Measurements from ENCODE around the gene CTBP1. TPM values are rescaled to one million over a fixed set of nuclear protein-coding genes. Genes with fewer than 3 reads are reported as not detected.

The CTBP1 gene
- polyA plus RNA-seq, 3 donors: 21.3 to 226 (median 42.1) TPM

DNA sequence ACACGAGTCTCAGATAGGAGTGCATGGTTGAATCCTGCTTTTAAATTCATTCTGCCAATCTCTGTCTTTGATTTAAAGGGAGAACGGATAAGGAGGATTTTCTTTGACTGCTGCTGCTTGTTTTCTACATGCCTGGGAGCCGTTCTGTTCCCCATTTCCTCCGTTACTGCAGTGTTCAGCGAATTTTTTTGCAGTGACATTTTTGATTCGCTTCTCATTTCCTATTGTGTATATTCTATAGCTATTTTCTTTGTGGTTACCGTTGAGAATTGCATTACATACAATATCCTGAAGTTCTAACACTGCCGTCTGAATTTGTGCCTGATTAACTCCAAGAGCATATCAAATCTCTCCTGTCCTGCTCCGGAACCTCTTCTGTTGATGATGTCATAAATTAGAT lies 25.9 kb upstream of the CTBP1 start:
- no peaks in the 10 kb centered on the region for H4K20me1 ChIP-seq (ENCODE audit: insufficient read depth, low read length)
- H2AFZ ChIP-seq (ENCODE audit: insufficient read depth, low read depth, low read length, poor library complexity, severe bottlenecking): no peak overlapping the region
- TF ChIP-seq, protein P1, sequence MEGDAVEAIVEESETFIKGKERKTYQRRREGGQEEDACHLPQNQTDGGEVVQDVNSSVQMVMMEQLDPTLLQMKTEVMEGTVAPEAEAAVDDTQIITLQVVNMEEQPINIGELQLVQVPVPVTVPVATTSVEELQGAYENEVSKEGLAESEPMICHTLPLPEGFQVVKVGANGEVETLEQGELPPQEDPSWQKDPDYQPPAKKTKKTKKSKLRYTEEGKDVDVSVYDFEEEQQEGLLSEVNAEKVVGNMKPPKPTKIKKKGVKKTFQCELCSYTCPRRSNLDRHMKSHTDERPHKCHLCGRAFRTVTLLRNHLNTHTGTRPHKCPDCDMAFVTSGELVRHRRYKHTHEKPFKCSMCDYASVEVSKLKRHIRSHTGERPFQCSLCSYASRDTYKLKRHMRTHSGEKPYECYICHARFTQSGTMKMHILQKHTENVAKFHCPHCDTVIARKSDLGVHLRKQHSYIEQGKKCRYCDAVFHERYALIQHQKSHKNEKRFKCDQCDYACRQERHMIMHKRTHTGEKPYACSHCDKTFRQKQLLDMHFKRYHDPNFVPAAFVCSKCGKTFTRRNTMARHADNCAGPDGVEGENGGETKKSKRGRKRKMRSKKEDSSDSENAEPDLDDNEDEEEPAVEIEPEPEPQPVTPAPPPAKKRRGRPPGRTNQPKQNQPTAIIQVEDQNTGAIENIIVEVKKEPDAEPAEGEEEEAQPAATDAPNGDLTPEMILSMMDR (IDR thresholded peaks at IDR 0.05): no peak
- Mint-ChIP-seq H3K27ac (no peak overlapping the region), H3K4me3 (peak overlapping the region in 1 of 2 donors; percentile 62), H3K36me3 (no peaks in the 10 kb centered on the region), H3K4me1 (peaks cover 8% of the 10 kb centered on the region), H3K9me3 (peaks cover 0 to 10% (median 3%) of the 10 kb centered on the region in 7 donors), H3K27me3 (ENCODE audit: low read depth in 3 of 3) (no peaks in the 10 kb centered on the region)
- no peak overlapping the region for H3K27ac ChIP-seq (ENCODE audit: low read depth in 1 of 2, low read length in 2 of 2)
- DNase-seq: no peak
- 50% methylated on average over 1 of the region's 9 CpGs for WGBS (ENCODE audit: insufficient coverage)
- H3K36me3 ChIP-seq (replicated peaks in 1 of 2; ENCODE audit: control insufficient read depth in 1 of 2, insufficient read depth in 2 of 2, low read length in 2 of 2): no peaks in the 10 kb centered on the region
- no peaks in the 10 kb centered on the region for H3K4me1 ChIP-seq (ENCODE audit: control insufficient read depth in 1 of 2, insufficient read depth in 2 of 2, low read length in 2 of 2)
- H3K9me3 ChIP-seq (replicated peaks in 1 of 2; ENCODE audit: control insufficient read depth in 1 of 2, insufficient read depth in 1 of 2, low read length in 2 of 2): no peaks in the 10 kb centered on the region
- H3K4me3 ChIP-seq (replicated peaks in 1 of 3; ENCODE audit: low read depth in 2 of 3, low read length in 3 of 3): no peak overlapping the region
- intact Hi-C loops (cut with micrococcal nuclease): no loop called here
- no peaks in the 10 kb centered on the region for H3K79me2 ChIP-seq (ENCODE audit: insufficient read depth, low read length)
- H3K4me2 ChIP-seq (replicated peaks; ENCODE audit: extremely low read depth, low read length, poor library complexity, severe bottlenecking): no peak overlapping the region
- no peaks in the 10 kb centered on the region for H3K27me3 ChIP-seq (ENCODE audit: control insufficient read depth in 2 of 2, insufficient read depth in 2 of 2, low read length in 2 of 2)
- H3K9ac ChIP-seq (ENCODE audit: insufficient read depth, low read length, poor library complexity, severe bottlenecking): no peak overlapping the region

DNA sequence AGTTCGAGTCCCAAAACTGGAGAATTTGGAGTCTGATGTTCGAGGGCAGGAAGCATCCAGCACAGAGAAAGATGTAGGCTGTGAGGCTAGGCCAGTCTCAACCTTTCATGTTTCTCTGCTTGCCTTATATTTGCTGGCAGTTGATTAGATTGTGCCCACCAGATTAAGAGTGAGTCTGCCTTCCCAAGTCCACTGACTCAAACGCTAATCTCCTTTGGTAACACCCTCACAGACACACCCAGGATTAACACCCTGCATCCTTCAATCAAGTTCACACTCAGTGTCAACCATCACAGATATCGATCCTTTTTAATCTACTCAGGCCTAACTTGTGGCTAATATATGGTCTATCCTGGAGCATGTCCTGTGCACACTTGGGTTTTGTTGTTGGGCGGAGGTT lies 22.8 kb upstream of the CTBP1 start:
- H3K9me3 ChIP-seq (replicated peaks in 1 of 2; ENCODE audit: control insufficient read depth in 1 of 2, insufficient read depth in 1 of 2, low read length in 2 of 2): peaks cover 5 to 9% of the 10 kb centered on the region in 2 donors
- Mint-ChIP-seq H3K27ac (no peak overlapping the region), H3K4me1 (peaks cover 8% of the 10 kb centered on the region), H3K36me3 (no peaks in the 10 kb centered on the region), H3K4me3 (no peak overlapping the region), H3K9me3 (peaks cover 0 to 22% (median 16%) of the 10 kb centered on the region in 7 donors), H3K27me3 (ENCODE audit: low read depth in 3 of 3) (peaks cover 0 to 5% (median 0%) of the 10 kb centered on the region in 3 donors)
- no peaks in the 10 kb centered on the region for H3K79me2 ChIP-seq (ENCODE audit: insufficient read depth, low read length)
- intact Hi-C loops (cut with micrococcal nuclease): no loop called here
- no peak overlapping the region for H3K9ac ChIP-seq (ENCODE audit: insufficient read depth, low read length, poor library complexity, severe bottlenecking)
- no peak overlapping the region for H3K4me3 ChIP-seq (replicated peaks in 1 of 3; ENCODE audit: low read depth in 2 of 3, low read length in 3 of 3)
- H3K36me3 ChIP-seq (replicated peaks in 1 of 2; ENCODE audit: control insufficient read depth in 1 of 2, insufficient read depth in 2 of 2, low read length in 2 of 2): no peaks in the 10 kb centered on the region
- H3K27ac ChIP-seq (ENCODE audit: low read depth in 1 of 2, low read length in 2 of 2): no peak overlapping the region
- H3K4me1 ChIP-seq (ENCODE audit: control insufficient read depth in 1 of 2, insufficient read depth in 2 of 2, low read length in 2 of 2): no peaks in the 10 kb centered on the region
- H4K20me1 ChIP-seq (ENCODE audit: insufficient read depth, low read length): no peaks in the 10 kb centered on the region
- no peak overlapping the region for H2AFZ ChIP-seq (ENCODE audit: insufficient read depth, low read depth, low read length, poor library complexity, severe bottlenecking)
- H3K4me2 ChIP-seq (replicated peaks; ENCODE audit: extremely low read depth, low read length, poor library complexity, severe bottlenecking): no peak overlapping the region
- no peak for DNase-seq
- TF ChIP-seq, protein P1 (IDR thresholded peaks at IDR 0.05): no peak
- 93% methylated on average over 4 of the region's 5 CpGs for WGBS (ENCODE audit: insufficient coverage)
- no peaks in the 10 kb centered on the region for H3K27me3 ChIP-seq (ENCODE audit: control insufficient read depth in 2 of 2, insufficient read depth in 2 of 2, low read length in 2 of 2)
